Lower leg skin (tissue), 3 donors: ENCODE data around the gene RAD51B.

Experiments used
- CTCF ChIP-seq, 3 donors: fragments of 450-650 bp; IDR thresholded peaks; one replicate each; pipeline ENCODE4 v1.5.1; 2016; ENCODE audit warnings: antibody characterized with exemption in 3 of 3, mild to moderate bottlenecking in 3 of 3, moderate library complexity in 2 of 3
- POLR2A ChIP-seq, 2 donors: fragments of 450-650 bp; IDR thresholded peaks; one replicate each; pipeline ENCODE4 v1.6.1; 2016 to 2017; ENCODE audit warnings: antibody characterized with exemption in 2 of 2, mild to moderate bottlenecking in 1 of 2, moderate library complexity in 1 of 2

GRCh38 chr14:68633131-68633991, 813.8 kb downstream of the RAD51B start:
- TF ChIP-seq CTCF (IDR thresholded peaks at IDR 0.05), result no peak
- TF ChIP-seq POLR2A (IDR thresholded peaks at IDR 0.05), result no peak
